Mesenchymal stem cell (in vitro differentiated cells and primary cell): ENCODE measurements around the gene PTGES2.
A peak's percentile ranks its signal among the peaks of the same experiment; 100 is the strongest.

Experiments used
- DNase-seq: peaks from one replicate; pipeline ENCODE4 v3.0.0-alpha.2; 2013
- H2AFZ ChIP-seq: one replicate; pipeline ENCODE4 v1.6.1; 2013; ENCODE audit warnings: low read depth, mild to moderate bottlenecking, control low read depth, inconsistent platforms, low read length, moderate library complexity
- H2AK5ac ChIP-seq: 2 replicates; pipeline ENCODE4 v1.6.1; 2013; ENCODE audit warnings: low read length, moderate library complexity, mild to moderate bottlenecking, inconsistent platforms; ENCODE audit not compliant: severe bottlenecking
- H2BK120ac ChIP-seq: one replicate; pipeline ENCODE4 v1.6.1; 2013; ENCODE audit warnings: low read depth, mild to moderate bottlenecking, inconsistent platforms, low read length, moderate library complexity
- H2BK12ac ChIP-seq, 2 experiments: one replicate each; pipeline ENCODE4 v1.6.1; 2013; ENCODE audit warnings: inconsistent platforms in 2 of 2, low read length in 2 of 2, mild to moderate bottlenecking in 2 of 2, moderate library complexity in 2 of 2, control low read depth in 1 of 2
- H2BK15ac ChIP-seq: one replicate; pipeline ENCODE4 v1.6.1; 2013; ENCODE audit warnings: mild to moderate bottlenecking, low read depth, inconsistent platforms; ENCODE audit not compliant: poor library complexity, severe bottlenecking
- H2BK5ac ChIP-seq: 2 replicates; pipeline ENCODE4 v1.6.1; 2013; ENCODE audit warnings: low read depth, mild to moderate bottlenecking, low read length, control low read depth, inconsistent platforms; ENCODE audit not compliant: poor library complexity, severe bottlenecking
- H3K14ac ChIP-seq, 2 experiments: one replicate each; pipeline ENCODE4 v1.6.1; 2013; ENCODE audit warnings: inconsistent platforms in 2 of 2, low read length in 2 of 2, control low read depth in 1 of 2, mild to moderate bottlenecking in 1 of 2, moderate library complexity in 1 of 2
- H3K18ac ChIP-seq, 2 experiments: one replicate each; pipeline ENCODE4 v1.6.1; 2013; ENCODE audit warnings: inconsistent platforms in 2 of 2, low read length in 2 of 2, control low read depth in 1 of 2, low read depth in 1 of 2, mild to moderate bottlenecking in 1 of 2
- H3K23ac ChIP-seq, 2 experiments: one replicate each; pipeline ENCODE4 v1.6.1; 2013; ENCODE audit warnings: inconsistent platforms in 2 of 2, low read length in 2 of 2, mild to moderate bottlenecking in 2 of 2, moderate library complexity in 2 of 2, control low read depth in 1 of 2
- H3K27ac ChIP-seq: 2 replicates; pipeline ENCODE4 v1.5.1; 2013; ENCODE audit warnings: mild to moderate bottlenecking, moderate library complexity, low read length, control low read depth, inconsistent platforms; ENCODE audit not compliant: poor library complexity, severe bottlenecking
- H3K27me3 ChIP-seq, 2 experiments: 2 replicates each; pipeline versions ENCODE4 v1.6.1 to v1.7.0; 2013; ENCODE audit warnings: low read length in 2 of 2, mild to moderate bottlenecking in 2 of 2, moderate library complexity in 2 of 2, control low read depth in 1 of 2, inconsistent platforms in 1 of 2; ENCODE audit not compliant: control insufficient read depth in 1 of 2, insufficient read depth in 1 of 2
- H3K36me3 ChIP-seq, 2 experiments: 2 replicates each; pipeline versions ENCODE4 v1.6.1 to v1.7.0; 2013; ENCODE audit warnings: low read length in 2 of 2, control low read depth in 1 of 2, inconsistent platforms in 1 of 2, low read depth in 1 of 2, mild to moderate bottlenecking in 1 of 2; ENCODE audit not compliant: insufficient read depth in 2 of 2, control insufficient read depth in 1 of 2
- H3K4ac ChIP-seq, 2 experiments: one replicate each; pipeline ENCODE4 v1.6.1; 2013; ENCODE audit warnings: inconsistent platforms in 2 of 2, low read length in 2 of 2, mild to moderate bottlenecking in 2 of 2, moderate library complexity in 2 of 2, control low read depth in 1 of 2, low read depth in 1 of 2
- H3K4me1 ChIP-seq: 2 replicates; pipeline ENCODE4 v1.6.1; 2013; ENCODE audit warnings: low read depth, low read length, control low read depth; ENCODE audit not compliant: control insufficient read depth, insufficient read depth
- H3K4me2 ChIP-seq: 2 replicates; pipeline ENCODE4 v1.6.1; 2013; ENCODE audit warnings: low read length, mild to moderate bottlenecking, inconsistent platforms; ENCODE audit not compliant: poor library complexity, severe bottlenecking
- H3K4me3 ChIP-seq, 2 experiments: 2 replicates each; pipeline versions ENCODE4 v1.5.1 to v1.7.0; 2013; ENCODE audit warnings: low read length in 2 of 2, mild to moderate bottlenecking in 2 of 2, control low read depth in 1 of 2, low read depth in 1 of 2; ENCODE audit not compliant: insufficient read depth in 1 of 2
- H3K79me1 ChIP-seq: replicated peaks from 2 replicates; pipeline ENCODE4 v1.6.1; 2013; ENCODE audit warnings: mild to moderate bottlenecking, control low read depth, low read length, inconsistent platforms; ENCODE audit not compliant: poor library complexity, severe bottlenecking
- H3K9ac ChIP-seq: 2 replicates; pipeline ENCODE4 v1.7.0; 2013; ENCODE audit warnings: mild to moderate bottlenecking, low read length, moderate library complexity
- H3K9me3 ChIP-seq: 2 replicates; pipeline ENCODE4 v1.7.0; 2013; ENCODE audit warnings: mild to moderate bottlenecking, low read length; ENCODE audit not compliant: control insufficient read depth
- H4K8ac ChIP-seq: one replicate; pipeline ENCODE4 v1.6.1; 2013; ENCODE audit warnings: inconsistent platforms, mild to moderate bottlenecking, low read length, moderate library complexity
- H4K91ac ChIP-seq: one replicate; pipeline ENCODE4 v1.6.1; 2013; ENCODE audit warnings: mild to moderate bottlenecking, low read length, inconsistent platforms
- WGBS: methylation state at CpG from one replicate; pipeline ENCODE4 v1.1.7; 2013; ENCODE audit warnings: mixed read lengths; 5-methylcytosine and 5-hydroxymethylcytosine counted together

Gene PTGES2

DNA sequence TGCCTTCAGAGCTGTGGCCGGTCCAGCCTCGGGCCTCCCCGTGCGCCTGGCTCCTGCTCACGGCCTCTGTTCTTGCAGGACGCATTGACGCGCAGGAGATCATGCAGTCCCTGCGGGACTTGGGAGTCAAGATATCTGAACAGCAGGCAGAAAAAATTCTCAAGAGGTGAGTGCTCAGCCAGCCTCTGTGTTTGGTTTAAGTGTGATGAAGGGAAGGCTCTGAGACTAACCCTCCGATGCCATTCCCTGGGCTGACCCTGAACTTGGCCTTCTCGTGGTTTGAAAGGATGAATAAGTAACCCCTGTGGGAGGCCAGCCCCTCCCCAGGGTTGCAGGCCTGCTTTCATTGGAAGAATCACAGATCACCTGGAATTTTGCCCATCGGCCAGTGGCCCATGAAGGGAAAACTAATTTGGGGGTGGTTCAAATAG, 26.3 kb downstream of the PTGES2 start:
- Histone ChIP-seq H4K91ac (no peak overlapping the region), H3K9ac (peak overlapping the region; percentile 94), H3K14ac (no peak overlapping the region), H4K8ac (no peak overlapping the region), H3K79me1 (peaks cover 29% of the 10 kb centered on the region), H3K27me3 (no peaks in the 10 kb centered on the region), H3K9me3 (no peaks in the 10 kb centered on the region), H2BK5ac (no peak overlapping the region), H3K23ac (no peak overlapping the region), H3K4me2 (no peak overlapping the region), H2AK5ac (no peak overlapping the region), H3K27ac (no peak overlapping the region), H2AFZ (no peak overlapping the region), H3K18ac (no peak overlapping the region), H2BK15ac (no peak overlapping the region), H2BK12ac (no peak overlapping the region), H3K4me3 (no peak overlapping the region), H3K36me3 (peaks cover 48 to 54% of the 10 kb centered on the region in 2 experiments), H3K4ac (no peak overlapping the region), H3K4me1 (peaks cover 46% of the 10 kb centered on the region), H2BK120ac (no peak overlapping the region)
- no peak for DNase-seq
- WGBS, result 87% methylated on average over 12 of the region's 12 CpGs

- H3K27ac ChIP-seq, result no peak overlapping the region
- WGBS, result 94% methylated on average over 10 of the region's 10 CpGs
These were observed 26.9 kb downstream of the PTGES2 start for GRCh38 chr9:128100581-128100980.

GRCh38 chr9:128099932-128100491, 27.5 kb downstream of the PTGES2 start:
- H3K36me3 ChIP-seq, result peaks cover 38 to 47% of the 10 kb centered on the region in 2 experiments
- DNase-seq, result no peak
- peak overlapping the region; percentile 68 for H3K4me2 ChIP-seq
- H3K4ac ChIP-seq, result peak overlapping the region in 1 of 2 experiments; percentile 32
- H2AFZ ChIP-seq, result no peak overlapping the region
- H3K23ac ChIP-seq, result no peak overlapping the region
- no peak overlapping the region for H2BK15ac ChIP-seq
- H3K27me3 ChIP-seq, result no peaks in the 10 kb centered on the region
- peak overlapping the region; percentile 24 for H2AK5ac ChIP-seq
- H2BK120ac ChIP-seq, result no peak overlapping the region
- H3K79me1 ChIP-seq, result peaks cover 25% of the 10 kb centered on the region
- 84% methylated on average over 13 of the region's 16 CpGs for WGBS
- H2BK12ac ChIP-seq, result peak overlapping the region in 1 of 2 experiments; percentile 23
- peak overlapping the region; percentile 98 for H3K27ac ChIP-seq
- H3K4me1 ChIP-seq, result peaks cover 44% of the 10 kb centered on the region
- H4K8ac ChIP-seq, result no peak overlapping the region
- no peak overlapping the region for H2BK5ac ChIP-seq
- H3K18ac ChIP-seq, result peak overlapping the region; percentile 46 to 57
- peak overlapping the region in 1 of 2 experiments; percentile 82 for H3K4me3 ChIP-seq
- peak overlapping the region; percentile 34 for H4K91ac ChIP-seq
- no peak overlapping the region for H3K14ac ChIP-seq
- H3K9ac ChIP-seq, result peak overlapping the region; percentile 94
- H3K9me3 ChIP-seq, result no peaks in the 10 kb centered on the region

More at GRCh38 chr9:128100581-128100980, 26.9 kb downstream of the PTGES2 start:
- Histone ChIP-seq H4K91ac (no peak overlapping the region), H3K36me3 (peaks cover 42 to 47% of the 10 kb centered on the region in 2 experiments), H3K79me1 (peaks cover 24% of the 10 kb centered on the region), H3K4me3 (peak overlapping the region in 1 of 2 experiments; percentile 82), H3K23ac (peak overlapping the region in 1 of 2 experiments; percentile 24), H4K8ac (no peak overlapping the region), H2AFZ (no peak overlapping the region), H3K4me2 (peak overlapping the region; percentile 68), H2AK5ac (peak overlapping the region; percentile 84), H2BK120ac (no peak overlapping the region), H3K9ac (peak overlapping the region; percentile 94), H2BK15ac (no peak overlapping the region), H3K4ac (peak overlapping the region; percentile 24 to 41), H3K18ac (peak overlapping the region; percentile 46 to 56), H2BK5ac (no peak overlapping the region), H2BK12ac (peak overlapping the region in 1 of 2 experiments; percentile 40), H3K9me3 (no peaks in the 10 kb centered on the region), H3K14ac (no peak overlapping the region), H3K27me3 (no peaks in the 10 kb centered on the region), H3K4me1 (peaks cover 45% of the 10 kb centered on the region)
- DNase-seq, result no peak

- H2BK5ac ChIP-seq, result peak overlapping the region; percentile 46
- H3K4me3 ChIP-seq, result peak overlapping the region; percentile 54 to 82
- peak overlapping the region in 1 of 2 experiments; percentile 42 for H3K23ac ChIP-seq
- peaks cover 38 to 49% of the 10 kb centered on the region in 2 experiments for H3K36me3 ChIP-seq
- peaks cover 46% of the 10 kb centered on the region for H3K4me1 ChIP-seq
- H4K91ac ChIP-seq, result peak overlapping the region; percentile 62
- H2AFZ ChIP-seq, result no peak overlapping the region
- peak overlapping the region; percentile 12 to 81 for H2BK12ac ChIP-seq
- 62% methylated on average over 15 of the region's 16 CpGs for WGBS
- peak overlapping the region; percentile 32 to 76 for H3K4ac ChIP-seq
- H2BK120ac ChIP-seq, result peak overlapping the region; percentile 37
- peak overlapping the region in 1 of 2 experiments; percentile 91 for H3K14ac ChIP-seq
- H3K4me2 ChIP-seq, result peak overlapping the region; percentile 68
- H3K9me3 ChIP-seq, result no peaks in the 10 kb centered on the region
- peak overlapping the region; percentile 30 for H4K8ac ChIP-seq
- peak overlapping the region; percentile 94 for H3K9ac ChIP-seq
- no peak overlapping the region for H2BK15ac ChIP-seq
- no peak for DNase-seq
- H3K27ac ChIP-seq, result peak overlapping the region; percentile 98
- H3K27me3 ChIP-seq, result no peaks in the 10 kb centered on the region
- peak overlapping the region; percentile 43 for H2AK5ac ChIP-seq
- H3K18ac ChIP-seq, result peak overlapping the region; percentile 57 to 85
- peaks cover 28% of the 10 kb centered on the region for H3K79me1 ChIP-seq
These were observed 28.1 kb downstream of the PTGES2 start for GRCh38 chr9:128099231-128099931.
